Measurements from ENCODE around the gene TARP.

TARP gene

DNA sequence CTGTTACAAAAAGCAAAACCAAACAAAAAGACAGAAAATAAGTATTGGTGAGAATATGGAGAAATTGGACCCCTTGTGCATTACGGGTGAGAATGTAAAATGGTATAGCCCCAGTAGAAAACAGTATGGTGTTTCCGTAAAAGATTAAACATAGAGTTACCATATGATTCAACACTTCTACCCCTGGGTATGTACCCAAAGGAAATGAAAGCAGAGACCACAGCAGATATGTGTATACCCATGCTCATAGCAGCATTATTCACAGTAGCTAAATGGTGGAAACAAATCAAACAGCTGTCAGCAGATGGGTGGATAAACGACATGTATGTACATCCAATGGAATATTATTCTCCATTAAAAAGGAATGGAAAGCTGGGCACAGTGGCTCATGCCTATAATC lies 53.0 kb downstream of the TARP start:
- no peak for DNase-seq (ENCODE audit: low read depth, low spot score)
- TF ChIP-seq, protein P1, sequence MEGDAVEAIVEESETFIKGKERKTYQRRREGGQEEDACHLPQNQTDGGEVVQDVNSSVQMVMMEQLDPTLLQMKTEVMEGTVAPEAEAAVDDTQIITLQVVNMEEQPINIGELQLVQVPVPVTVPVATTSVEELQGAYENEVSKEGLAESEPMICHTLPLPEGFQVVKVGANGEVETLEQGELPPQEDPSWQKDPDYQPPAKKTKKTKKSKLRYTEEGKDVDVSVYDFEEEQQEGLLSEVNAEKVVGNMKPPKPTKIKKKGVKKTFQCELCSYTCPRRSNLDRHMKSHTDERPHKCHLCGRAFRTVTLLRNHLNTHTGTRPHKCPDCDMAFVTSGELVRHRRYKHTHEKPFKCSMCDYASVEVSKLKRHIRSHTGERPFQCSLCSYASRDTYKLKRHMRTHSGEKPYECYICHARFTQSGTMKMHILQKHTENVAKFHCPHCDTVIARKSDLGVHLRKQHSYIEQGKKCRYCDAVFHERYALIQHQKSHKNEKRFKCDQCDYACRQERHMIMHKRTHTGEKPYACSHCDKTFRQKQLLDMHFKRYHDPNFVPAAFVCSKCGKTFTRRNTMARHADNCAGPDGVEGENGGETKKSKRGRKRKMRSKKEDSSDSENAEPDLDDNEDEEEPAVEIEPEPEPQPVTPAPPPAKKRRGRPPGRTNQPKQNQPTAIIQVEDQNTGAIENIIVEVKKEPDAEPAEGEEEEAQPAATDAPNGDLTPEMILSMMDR (IDR thresholded peaks at IDR 0.05; ENCODE audit: low read depth, low read length) = no peak
- no peak overlapping the region for H3K4me3 ChIP-seq (ENCODE audit: low read depth, low read length)
- in situ Hi-C loops (cut with HindIII; ENCODE audit: low sequenced_read_pairs) = loop anchor here (25.0 kb wide), 1 partner anchor 308 kb away; the partner anchor contains the start of genes EPDR1 and SFRP4

- TF ChIP-seq, protein P1 (IDR thresholded peaks at IDR 0.05; ENCODE audit: low read depth, low read length) = no peak
- in situ Hi-C loops (cut with HindIII; ENCODE audit: low sequenced_read_pairs) = loop anchor here (25.0 kb wide), 1 partner anchor 305 kb away; the partner anchor contains the start of genes EPDR1 and SFRP4
- DNase-seq (ENCODE audit: low read depth, low spot score) = no peak
- H3K4me3 ChIP-seq (ENCODE audit: low read depth, low read length) = no peak overlapping the region
Observed at GRCh38 chr7:38217672-38218071, 55.8 kb downstream of the TARP start.

DNA sequence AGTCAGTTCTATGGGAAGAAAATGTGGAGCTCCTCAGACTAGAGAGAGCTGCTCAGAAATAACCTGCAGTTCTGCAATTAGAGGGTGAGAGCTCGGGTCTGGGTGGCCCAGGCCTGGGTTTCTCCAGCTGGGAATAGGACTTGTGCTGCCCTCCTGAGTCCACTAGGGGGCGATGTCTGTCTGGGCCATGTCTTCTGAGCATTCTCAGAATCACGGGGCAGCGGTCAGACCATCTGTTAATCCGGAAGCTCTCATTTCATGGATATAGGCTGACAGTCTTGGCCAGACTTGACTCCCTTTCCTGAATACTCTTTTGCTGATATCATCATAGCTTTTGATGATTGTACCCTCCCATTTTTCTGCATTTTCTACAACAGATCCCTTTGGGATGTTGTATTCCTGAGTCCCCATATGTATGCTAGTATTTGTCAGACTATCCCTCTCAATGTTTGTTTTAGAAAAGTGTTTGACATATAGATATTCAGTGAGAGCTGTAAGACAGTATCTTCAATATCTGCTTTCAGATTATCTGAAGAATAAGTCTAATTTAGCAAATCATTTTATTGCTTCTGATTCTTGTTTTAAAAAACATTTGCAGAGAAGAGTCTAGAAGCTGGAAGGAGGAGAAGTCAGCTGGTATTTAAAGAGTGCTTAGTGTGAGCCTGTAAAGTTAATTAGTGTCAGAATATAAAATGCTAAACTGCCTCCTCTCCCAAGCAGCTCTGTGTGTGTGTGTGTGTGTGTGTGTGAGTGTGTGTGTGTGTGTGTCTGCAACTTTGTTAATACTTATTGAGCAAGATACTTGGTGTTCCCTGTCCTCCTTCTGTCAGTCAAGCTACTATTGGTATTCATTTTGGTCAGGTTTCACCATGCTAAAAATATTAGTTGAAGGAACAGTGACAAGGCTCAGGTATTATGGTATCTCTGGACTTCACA lies 57.4 kb downstream of the TARP start:
- in situ Hi-C loops (cut with HindIII; ENCODE audit: low sequenced_read_pairs) = loop anchor here (25.0 kb wide), 1 partner anchor 304 kb away; the partner anchor contains the start of genes EPDR1 and SFRP4
- no peak overlapping the region for H3K4me3 ChIP-seq (ENCODE audit: low read depth, low read length)
- peak; percentile 87 for DNase-seq (ENCODE audit: low read depth, low spot score)
- TF ChIP-seq, protein P1 (IDR thresholded peaks at IDR 0.05; ENCODE audit: low read depth, low read length) = peak; percentile 99

- DNase-seq (ENCODE audit: low read depth, low spot score) = peak; percentile 33
- H3K4me3 ChIP-seq (ENCODE audit: low read depth, low read length) = no peak overlapping the region
- in situ Hi-C loops (cut with HindIII; ENCODE audit: low sequenced_read_pairs) = loop anchor here (25.0 kb wide), 1 partner anchor 303 kb away; the partner anchor contains the start of genes EPDR1 and SFRP4
- TF ChIP-seq, protein P1 (IDR thresholded peaks at IDR 0.05; ENCODE audit: low read depth, low read length) = no peak
Observed at GRCh38 chr7:38215115-38215514, 58.3 kb downstream of the TARP start.

DNA sequence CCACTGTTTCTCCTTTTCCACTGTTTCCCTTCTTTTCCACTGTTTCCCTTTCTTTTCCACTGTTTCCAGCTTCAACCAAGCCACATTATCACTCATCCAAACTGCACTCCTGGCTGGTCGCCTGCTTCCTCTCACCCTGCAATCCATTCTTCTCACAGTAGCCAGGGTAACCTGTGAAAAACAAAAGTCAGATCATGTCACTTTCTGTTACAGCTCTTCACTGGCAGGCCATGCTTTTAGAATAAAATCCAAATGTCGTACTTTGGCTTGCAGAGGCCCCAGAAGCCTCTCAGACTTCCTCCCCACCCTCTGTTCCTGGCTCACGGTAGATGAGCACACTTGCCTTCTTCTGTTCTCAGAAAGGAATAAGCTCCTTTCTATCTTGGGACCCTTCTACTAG lies 61.5 kb downstream of the TARP start:
- TF ChIP-seq, protein P1 (IDR thresholded peaks at IDR 0.05; ENCODE audit: low read depth, low read length) = no peak
- DNase-seq (ENCODE audit: low read depth, low spot score) = no peak
- in situ Hi-C loops (cut with HindIII; ENCODE audit: low sequenced_read_pairs) = loop anchor here (25.0 kb wide), 1 partner anchor 300 kb away; the partner anchor contains the start of genes EPDR1 and SFRP4
- no peak overlapping the region for H3K4me3 ChIP-seq (ENCODE audit: low read depth, low read length)

DNA sequence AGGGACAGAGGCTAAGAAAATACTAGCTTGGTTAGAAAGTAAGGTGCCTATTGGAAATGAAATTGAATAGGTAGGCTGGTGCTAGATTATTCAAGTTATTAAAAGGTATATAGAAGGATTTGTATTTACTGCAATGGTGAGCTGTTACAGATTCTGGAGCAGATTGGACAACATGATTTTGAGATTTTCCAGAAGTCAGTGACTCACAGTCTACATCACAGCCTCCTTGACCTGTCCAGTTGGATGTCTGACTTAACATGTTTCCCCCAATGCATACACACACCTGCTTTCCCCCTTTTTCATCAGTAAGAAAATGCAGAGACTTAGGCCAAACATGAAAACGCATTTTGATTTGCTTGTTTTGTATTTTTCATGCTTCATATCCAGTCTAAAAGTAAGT lies 62.0 kb downstream of the TARP start:
- DNase-seq (ENCODE audit: low read depth, low spot score) = no peak
- in situ Hi-C loops (cut with HindIII; ENCODE audit: low sequenced_read_pairs) = loop anchor here (25.0 kb wide), 1 partner anchor 299 kb away; the partner anchor contains the start of genes EPDR1 and SFRP4
- TF ChIP-seq, protein P1 (IDR thresholded peaks at IDR 0.05; ENCODE audit: low read depth, low read length) = no peak
- H3K4me3 ChIP-seq (ENCODE audit: low read depth, low read length) = no peak overlapping the region
